H4 (cell line): ENCODE data around the gene SYNE2. TPM values are rescaled to one million over a fixed set of nuclear protein-coding genes. Genes with fewer than 3 reads are reported as not detected.
"Not testable (repeated sequence)": the region's sequence is repeated elsewhere in the genome, so short reads cannot be mapped to it uniquely, and the experiment has no call there.

Experiments
- DNase-seq: peaks from one replicate; pipeline ENCODE4 v3.0.0-alpha.2; 2015; ENCODE audit warnings: low spot score
- total RNA-seq: library from RNA; depleted of rRNA; stranded (reverse); fragments of >200 nt; shearing (Covaris generic); gene quantifications from 2 replicates; pipeline ENCODE4 v1.2.3, GENCODE V29; 2014

SYNE2 gene
- total RNA-seq, 1 experiment from 2014 or later, result 10.3 TPM

- no peak for DNase-seq
Observed at GRCh38 chr14:64025479-64025878, 172.7 kb downstream of the SYNE2 start.

GRCh38 chr14:64026600-64026999 lies 173.8 kb downstream of the SYNE2 start:
- DNase-seq, result no peak

- DNase-seq, result no peak
Observed at GRCh38 chr14:64035143-64035542, 182.3 kb downstream of the SYNE2 start.

- not testable (repeated sequence) for DNase-seq
Observed at GRCh38 chr14:64037869-64038745, 185.3 kb downstream of the SYNE2 start.

- DNase-seq, result no peak
Observed at GRCh38 chr14:64038841-64039542, 186.2 kb downstream of the SYNE2 start.

GRCh38 chr14:64040044-64040443 lies 187.2 kb downstream of the SYNE2 start:
- DNase-seq, result no peak

- DNase-seq, result not testable (repeated sequence)
Observed at GRCh38 chr14:64043296-64043695, 190.5 kb downstream of the SYNE2 start.

GRCh38 chr14:64045091-64045490 lies 192.3 kb downstream of the SYNE2 start:
- no peak for DNase-seq

- no peak for DNase-seq
Observed at GRCh38 chr14:64049616-64050381, 197.0 kb downstream of the SYNE2 start.

GRCh38 chr14:64053694-64054669 lies 201.2 kb downstream of the SYNE2 start:
- no peak for DNase-seq

- DNase-seq, result no peak
Observed at GRCh38 chr14:64059454-64060198, 206.8 kb downstream of the SYNE2 start.

- DNase-seq, result no peak
Observed at GRCh38 chr14:64060199-64060545, 207.4 kb downstream of the SYNE2 start.

- DNase-seq, result peak; percentile 18
Observed at GRCh38 chr14:64060648-64061096, 207.9 kb downstream of the SYNE2 start.

- DNase-seq, result no peak
Observed at GRCh38 chr14:64061115-64061514, 208.3 kb downstream of the SYNE2 start.

- DNase-seq, result no peak
Observed at GRCh38 chr14:64061706-64062105, 208.9 kb downstream of the SYNE2 start.

- no peak for DNase-seq
Observed at GRCh38 chr14:64062381-64063115, 209.7 kb downstream of the SYNE2 start.

GRCh38 chr14:64064447-64064846 lies 211.6 kb downstream of the SYNE2 start:
- DNase-seq, result no peak

- no peak for DNase-seq
Observed at GRCh38 chr14:64069634-64070359, 217.0 kb downstream of the SYNE2 start.
